GM12878 (cell line): Measurements from ENCODE around the gene SARDH. TPM values are rescaled to one million over a fixed set of nuclear protein-coding genes. Genes with fewer than 3 reads are reported as not detected.

Source experiments
- ATAC-seq: fragments of 200-7000 bp; cut with Tn5 transposase; 3 replicates; pipeline ENCODE4 v1.9.1; 2020; ENCODE audit warnings: mild to moderate bottlenecking, moderate library complexity
- BruUV-seq: library from RNA; stranded (reverse); fragments of 400-500 nt; replicated peaks from 2 replicates; lab custom pipeline; 2021; lab: Mats Ljungman, UMichigan
- CTCF ChIA-PET: fragments of 300-600 bp; sonication (Branson Sonifier 250); formaldehyde crosslinking; extraction: SDS; loops from one replicate; lab custom pipeline; 2021; ENCODE audit warnings: inconsistent platforms; lab: Yijun Ruan, JAX
- POLR2A ChIA-PET: fragments of 350-600 bp; formaldehyde crosslinking; extraction: SDS; loops from one replicate; lab custom pipeline; 2021; ENCODE audit warnings: inconsistent platforms; lab: Charles Lee
- RAD21 ChIA-PET: fragments of 300-600 bp; sonication (Branson Sonifier 250); formaldehyde crosslinking; loops from one replicate; lab custom pipeline; 2023; ENCODE audit warnings: antibody characterized with exemption; ENCODE audit not compliant: unreplicated experiment; lab: Charles Lee
- SMC1A ChIA-PET: fragments of 300-600 bp; sonication (Branson Sonifier 250); formaldehyde crosslinking; loops from one replicate; lab custom pipeline; 2023; ENCODE audit not compliant: unreplicated experiment, uncharacterized antibody; lab: Charles Lee
- DNase-seq: peaks from one replicate; pipeline ENCODE4 v3.0.0-alpha.2; 2011; ENCODE audit warnings: low read depth, low spot score
- FAIRE-seq: peaks from 3 replicates; lab custom pipeline; 2011; peaks lifted over from hg19 to GRCh38; lab: Jason Lieb, UNC
- H2AFZ ChIP-seq: 2 replicates; pipeline ENCODE4 v1.6.0; 2011; ENCODE audit warnings: low read depth, low read length, control low read depth; ENCODE audit not compliant: control insufficient read depth
- H3K27ac ChIP-seq: 2 replicates; pipeline ENCODE4 v1.5.1; 2011; ENCODE audit warnings: control low read depth; ENCODE audit not compliant: control insufficient read depth, insufficient read depth
- H3K27me3 ChIP-seq, 2 experiments: replicated peaks in 1 of 2; 2 replicates each; pipeline versions ENCODE4 v1.6.0 to v1.6.1; 2011; ENCODE audit warnings: low read length in 1 of 2; ENCODE audit not compliant: control insufficient read depth in 2 of 2, insufficient read depth in 2 of 2
- H3K36me3 ChIP-seq, 2 experiments: 2 replicates each; pipeline ENCODE4 v1.5.1; 2011; ENCODE audit warnings: low read length in 1 of 2; ENCODE audit not compliant: control insufficient read depth in 2 of 2, insufficient read depth in 2 of 2
- H3K4me1 ChIP-seq: 2 replicates; pipeline ENCODE4 v1.6.1; 2011; ENCODE audit warnings: mild to moderate bottlenecking, low read length, moderate library complexity, mixed read lengths; ENCODE audit not compliant: control insufficient read depth, insufficient read depth
- H3K4me2 ChIP-seq: 2 replicates; pipeline ENCODE4 v1.6.0; 2011; ENCODE audit warnings: control low read depth; ENCODE audit not compliant: control insufficient read depth, insufficient read depth
- H3K4me3 ChIP-seq: fragments of 200-600 bp; sonication (generic); 2 replicates; pipeline ENCODE4 v1.5.1; 2016
- H3K79me2 ChIP-seq: 2 replicates; pipeline ENCODE4 v1.6.0; 2011; ENCODE audit warnings: low read length; ENCODE audit not compliant: control insufficient read depth, insufficient read depth
- H3K9ac ChIP-seq: 2 replicates; pipeline ENCODE4 v1.8.0; 2011; ENCODE audit warnings: low read length, control low read depth, mixed read lengths; ENCODE audit not compliant: control insufficient read depth, insufficient read depth
- H3K9me3 ChIP-seq: replicated peaks from 3 replicates; pipeline ENCODE4 v1.5.1; 2011; ENCODE audit warnings: mild to moderate bottlenecking, low read length; ENCODE audit not compliant: control insufficient read depth, insufficient read depth
- H4K20me1 ChIP-seq: 2 replicates; pipeline ENCODE4 v1.6.0; 2011; ENCODE audit not compliant: control insufficient read depth, insufficient read depth
- ATF7 ChIP-seq: fragments of 450-650 bp; IDR thresholded peaks from 2 replicates; pipeline ENCODE4 v1.6.1; 2016; ENCODE audit warnings: low read depth, mild to moderate bottlenecking
- BCL11A ChIP-seq: IDR thresholded peaks from 2 replicates; pipeline ENCODE4 v1.6.1; 2011; ENCODE audit warnings: low read depth, low read length
- CBX5 ChIP-seq: sonication (generic); IDR thresholded peaks from 2 replicates; pipeline ENCODE4 v1.6.1; 2016; ENCODE audit warnings: low read depth, moderate library complexity, mild to moderate bottlenecking, inconsistent platforms
- CHD4 ChIP-seq: fragments of 200-600 bp; sonication (generic); IDR thresholded peaks from 2 replicates; pipeline ENCODE4 v1.6.1; 2016; ENCODE audit warnings: mild to moderate bottlenecking
- JUND ChIP-seq: IDR thresholded peaks from 2 replicates; pipeline ENCODE4 v1.6.1; 2012; ENCODE audit warnings: low read depth, mild to moderate bottlenecking, low read length, improper control_type of control experiment, moderate library complexity
- MEF2B ChIP-seq: fragments of 450-650 bp; IDR thresholded peaks from 2 replicates; pipeline ENCODE4 v1.6.1; 2018; ENCODE audit warnings: mild to moderate bottlenecking, moderate library complexity; ENCODE audit not compliant: partially characterized antibody, poor library complexity, severe bottlenecking
- NR2F1 ChIP-seq: fragments of 450-650 bp; conservative IDR thresholded peaks from 2 replicates; pipeline ENCODE4 v1.6.1; 2017; ENCODE audit warnings: mild to moderate bottlenecking
- STAT3 ChIP-seq: IDR thresholded peaks from 2 replicates; pipeline ENCODE4 v1.6.1; 2011; ENCODE audit warnings: low read depth, low read length, improper control_type of control experiment
- TCF7 ChIP-seq: IDR thresholded peaks from 2 replicates; pipeline ENCODE4 v1.6.1; 2014; ENCODE audit warnings: antibody characterized with exemption, borderline replicate concordance
- YY1 ChIP-seq: IDR thresholded peaks from 2 replicates; pipeline ENCODE4 v1.6.1; 2011; ENCODE audit warnings: low read depth, mild to moderate bottlenecking, low read length
- WGBS: methylation state at CpG from one replicate; pipeline ENCODE4 v1.1.6; 2016; ENCODE audit warnings: low lambda C conversion rate; ENCODE audit not compliant: insufficient replicate concordance, insufficient coverage; ENCODE audit errors: missing lambda C conversion rate; 5-methylcytosine and 5-hydroxymethylcytosine counted together
- in situ Hi-C: fragments of 300-500 bp; cut with MboI; formaldehyde crosslinking; loops from 9 replicates; pipeline ENCODE4 v1.14.3; 2018; ENCODE audit warnings: mixed read lengths
- intact Hi-C: fragments of 100-400 bp; cut with micrococcal nuclease; formaldehyde crosslinking; loops from one replicate; pipeline ENCODE4 v1.14.2; 2022; ENCODE audit not compliant: unreplicated experiment
- polyA plus RNA-seq, 11 experiments: library from polyadenylated mRNA; depleted of rRNA in 4 of 11; unstranded in 6 of 11; stranded (reverse) in 5 of 11; fragments of >200 nt; fragmentation: Nextera tagmentation in 4 of 11; fragmentation: Illumina TruSeq in 1 of 11; extraction: Ambion mirVana in 4 of 11; extraction: Trizol in 1 of 11; gene quantifications; 1 replicate in 1 of 11; 2 replicates in 10 of 11; pipeline versions ENCODE4 v1.2.1 to v1.2.3, GENCODE V29; 2011 to 2016; ENCODE audit warnings: inconsistent platforms in 2 of 11, missing spikeins in 2 of 11, low read depth in 1 of 11
- total RNA-seq, 4 experiments: library from RNA; depleted of rRNA in 3 of 4; stranded (reverse); fragments of >200 nt in 3 of 4; fragmentation: Illumina TruSeq in 1 of 4; extraction: Trizol in 1 of 4; gene quantifications; 2 replicates each; pipeline versions ENCODE4 v1.2.1 to v1.2.3, GENCODE V29; 2013 to 2021
- TF ChIP-seq, protein P1 (sequence below): fragments of 450-650 bp; IDR thresholded peaks from 2 replicates; pipeline ENCODE4 v1.6.1; 2016; ENCODE audit warnings: mild to moderate bottlenecking
- TF ChIP-seq, protein P2 (sequence below): fragments of 450-650 bp; formaldehyde crosslinking; IDR thresholded peaks from 2 replicates; pipeline ENCODE4 v1.4.0; 2022; ENCODE audit warnings: mild to moderate bottlenecking, moderate library complexity
- TF ChIP-seq, protein P3 (sequence below): IDR thresholded peaks from 2 replicates; pipeline ENCODE4 v1.6.1; 2012; ENCODE audit warnings: low read depth, low read length, improper control_type of control experiment
- TF ChIP-seq, protein P4 (sequence below): IDR thresholded peaks from 2 replicates; pipeline ENCODE4 v1.6.1; 2012; ENCODE audit warnings: mild to moderate bottlenecking, low read depth, low read length
- TF ChIP-seq, protein P5 (sequence below): fragments of 450-650 bp; IDR thresholded peaks from 2 replicates; pipeline ENCODE4 v1.6.1; 2016; ENCODE audit warnings: mild to moderate bottlenecking

Gene SARDH
- total and polyA plus RNA-seq, 10 of the 15 experiments (the other 5 are each of a cell fraction or from before 2014, with no cell fraction given) = 0.03 to 0.15 (median 0.10) TPM; not detected in 6

DNA sequence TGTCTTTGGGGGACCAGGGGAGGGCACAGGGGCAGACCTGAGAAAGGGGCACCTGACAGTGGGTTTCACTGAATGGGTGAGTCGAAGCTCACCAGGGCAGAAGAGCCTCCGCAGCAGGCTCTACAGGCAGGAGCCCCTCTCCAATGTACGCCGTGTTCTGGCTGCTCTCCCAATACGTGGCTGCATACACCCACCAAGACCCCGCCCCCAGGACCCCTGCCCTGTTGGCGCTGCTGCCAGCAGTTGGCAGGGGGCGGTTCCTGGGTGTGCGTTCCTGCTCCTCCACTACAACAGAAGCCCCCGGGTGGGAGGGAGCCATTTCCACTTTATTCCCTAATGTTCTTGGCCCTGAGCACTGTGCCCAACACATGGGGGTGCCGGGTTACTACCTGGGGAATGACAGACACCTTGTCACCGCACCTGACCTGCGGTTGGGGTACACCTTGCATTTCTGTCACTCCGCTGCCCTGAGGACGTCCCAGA lies 30.3 kb downstream of the SARDH start:
- WGBS = 42% methylated on average over 15 of the region's 15 CpGs
- RAD21 ChIA-PET = no interaction called here
- intact Hi-C loops = no loop called here
- Histone ChIP-seq H3K4me1 (peaks cover 4% of the 10 kb centered on the region), H4K20me1 (no peaks in the 10 kb centered on the region), H3K4me3 (no peak overlapping the region), H3K9me3 (no peaks in the 10 kb centered on the region), H3K27ac (no peak overlapping the region), H3K27me3 (peaks cover 3 to 6% of the 10 kb centered on the region in 2 experiments; a peak in 3 of 4 replicates), H3K9ac (no peak overlapping the region), H3K79me2 (no peaks in the 10 kb centered on the region), H2AFZ (no peak overlapping the region), H3K36me3 (no peaks in the 10 kb centered on the region), H3K4me2 (no peak overlapping the region)
- in situ Hi-C loops = no loop called here
- POLR2A ChIA-PET = no interaction called here
- FAIRE-seq (no peak), ATAC-seq (no peak), DNase-seq (no peak)
- CTCF ChIA-PET = interaction anchor here (1.6 kb wide), 1 partner anchor 28 kb away, joined by 6 read pairs; no protein-coding TSS in a partner anchor
- SMC1A ChIA-PET = no interaction called here
- BruUV-seq = no TSS peak
- no peak for TF ChIP-seq STAT3
- no peak for TF ChIP-seq YY1
- TF ChIP-seq, protein P1, sequence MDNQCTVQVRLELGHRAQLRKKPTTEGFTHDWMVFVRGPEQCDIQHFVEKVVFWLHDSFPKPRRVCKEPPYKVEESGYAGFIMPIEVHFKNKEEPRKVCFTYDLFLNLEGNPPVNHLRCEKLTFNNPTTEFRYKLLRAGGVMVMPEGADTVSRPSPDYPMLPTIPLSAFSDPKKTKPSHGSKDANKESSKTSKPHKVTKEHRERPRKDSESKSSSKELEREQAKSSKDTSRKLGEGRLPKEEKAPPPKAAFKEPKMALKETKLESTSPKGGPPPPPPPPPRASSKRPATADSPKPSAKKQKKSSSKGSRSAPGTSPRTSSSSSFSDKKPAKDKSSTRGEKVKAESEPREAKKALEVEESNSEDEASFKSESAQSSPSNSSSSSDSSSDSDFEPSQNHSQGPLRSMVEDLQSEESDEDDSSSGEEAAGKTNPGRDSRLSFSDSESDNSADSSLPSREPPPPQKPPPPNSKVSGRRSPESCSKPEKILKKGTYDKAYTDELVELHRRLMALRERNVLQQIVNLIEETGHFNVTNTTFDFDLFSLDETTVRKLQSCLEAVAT = no peak
- TF ChIP-seq, protein P2, sequence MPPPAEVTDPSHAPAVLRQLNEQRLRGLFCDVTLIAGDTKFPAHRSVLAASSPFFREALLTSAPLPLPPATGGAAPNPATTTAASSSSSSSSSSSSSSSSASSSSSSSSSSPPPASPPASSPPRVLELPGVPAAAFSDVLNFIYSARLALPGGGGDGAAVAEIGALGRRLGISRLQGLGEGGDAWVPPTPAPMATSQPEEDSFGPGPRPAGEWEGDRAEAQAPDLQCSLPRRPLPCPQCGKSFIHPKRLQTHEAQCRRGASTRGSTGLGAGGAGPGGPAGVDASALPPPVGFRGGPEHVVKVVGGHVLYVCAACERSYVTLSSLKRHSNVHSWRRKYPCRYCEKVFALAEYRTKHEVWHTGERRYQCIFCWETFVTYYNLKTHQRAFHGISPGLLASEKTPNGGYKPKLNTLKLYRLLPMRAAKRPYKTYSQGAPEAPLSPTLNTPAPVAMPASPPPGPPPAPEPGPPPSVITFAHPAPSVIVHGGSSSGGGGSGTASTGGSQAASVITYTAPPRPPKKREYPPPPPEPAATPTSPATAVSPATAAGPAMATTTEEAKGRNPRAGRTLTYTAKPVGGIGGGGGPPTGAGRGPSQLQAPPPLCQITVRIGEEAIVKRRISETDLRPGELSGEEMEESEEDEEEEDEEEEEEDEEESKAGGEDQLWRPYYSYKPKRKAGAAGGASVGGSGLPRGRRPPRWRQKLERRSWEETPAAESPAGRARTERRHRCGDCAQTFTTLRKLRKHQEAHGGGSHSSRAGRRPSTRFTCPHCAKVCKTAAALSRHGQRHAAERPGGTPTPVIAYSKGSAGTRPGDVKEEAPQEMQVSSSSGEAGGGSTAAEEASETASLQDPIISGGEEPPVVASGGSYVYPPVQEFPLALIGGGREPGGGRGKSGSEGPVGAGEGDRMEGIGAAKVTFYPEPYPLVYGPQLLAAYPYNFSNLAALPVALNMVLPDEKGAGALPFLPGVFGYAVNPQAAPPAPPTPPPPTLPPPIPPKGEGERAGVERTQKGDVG = no peak
- TF ChIP-seq, protein P3, sequence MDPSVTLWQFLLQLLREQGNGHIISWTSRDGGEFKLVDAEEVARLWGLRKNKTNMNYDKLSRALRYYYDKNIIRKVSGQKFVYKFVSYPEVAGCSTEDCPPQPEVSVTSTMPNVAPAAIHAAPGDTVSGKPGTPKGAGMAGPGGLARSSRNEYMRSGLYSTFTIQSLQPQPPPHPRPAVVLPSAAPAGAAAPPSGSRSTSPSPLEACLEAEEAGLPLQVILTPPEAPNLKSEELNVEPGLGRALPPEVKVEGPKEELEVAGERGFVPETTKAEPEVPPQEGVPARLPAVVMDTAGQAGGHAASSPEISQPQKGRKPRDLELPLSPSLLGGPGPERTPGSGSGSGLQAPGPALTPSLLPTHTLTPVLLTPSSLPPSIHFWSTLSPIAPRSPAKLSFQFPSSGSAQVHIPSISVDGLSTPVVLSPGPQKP = no peak
- no peak for TF ChIP-seq ATF7
- TF ChIP-seq BCL11A = no peak
- no peak for TF ChIP-seq MEF2B
- no peak for TF ChIP-seq NR2F1
- TF ChIP-seq CHD4 = no peak
- no peak for TF ChIP-seq JUND
- TF ChIP-seq, protein P4, sequence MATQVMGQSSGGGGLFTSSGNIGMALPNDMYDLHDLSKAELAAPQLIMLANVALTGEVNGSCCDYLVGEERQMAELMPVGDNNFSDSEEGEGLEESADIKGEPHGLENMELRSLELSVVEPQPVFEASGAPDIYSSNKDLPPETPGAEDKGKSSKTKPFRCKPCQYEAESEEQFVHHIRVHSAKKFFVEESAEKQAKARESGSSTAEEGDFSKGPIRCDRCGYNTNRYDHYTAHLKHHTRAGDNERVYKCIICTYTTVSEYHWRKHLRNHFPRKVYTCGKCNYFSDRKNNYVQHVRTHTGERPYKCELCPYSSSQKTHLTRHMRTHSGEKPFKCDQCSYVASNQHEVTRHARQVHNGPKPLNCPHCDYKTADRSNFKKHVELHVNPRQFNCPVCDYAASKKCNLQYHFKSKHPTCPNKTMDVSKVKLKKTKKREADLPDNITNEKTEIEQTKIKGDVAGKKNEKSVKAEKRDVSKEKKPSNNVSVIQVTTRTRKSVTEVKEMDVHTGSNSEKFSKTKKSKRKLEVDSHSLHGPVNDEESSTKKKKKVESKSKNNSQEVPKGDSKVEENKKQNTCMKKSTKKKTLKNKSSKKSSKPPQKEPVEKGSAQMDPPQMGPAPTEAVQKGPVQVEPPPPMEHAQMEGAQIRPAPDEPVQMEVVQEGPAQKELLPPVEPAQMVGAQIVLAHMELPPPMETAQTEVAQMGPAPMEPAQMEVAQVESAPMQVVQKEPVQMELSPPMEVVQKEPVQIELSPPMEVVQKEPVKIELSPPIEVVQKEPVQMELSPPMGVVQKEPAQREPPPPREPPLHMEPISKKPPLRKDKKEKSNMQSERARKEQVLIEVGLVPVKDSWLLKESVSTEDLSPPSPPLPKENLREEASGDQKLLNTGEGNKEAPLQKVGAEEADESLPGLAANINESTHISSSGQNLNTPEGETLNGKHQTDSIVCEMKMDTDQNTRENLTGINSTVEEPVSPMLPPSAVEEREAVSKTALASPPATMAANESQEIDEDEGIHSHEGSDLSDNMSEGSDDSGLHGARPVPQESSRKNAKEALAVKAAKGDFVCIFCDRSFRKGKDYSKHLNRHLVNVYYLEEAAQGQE = no peak
- TF ChIP-seq CBX5 = no peak
- TF ChIP-seq, protein P5, sequence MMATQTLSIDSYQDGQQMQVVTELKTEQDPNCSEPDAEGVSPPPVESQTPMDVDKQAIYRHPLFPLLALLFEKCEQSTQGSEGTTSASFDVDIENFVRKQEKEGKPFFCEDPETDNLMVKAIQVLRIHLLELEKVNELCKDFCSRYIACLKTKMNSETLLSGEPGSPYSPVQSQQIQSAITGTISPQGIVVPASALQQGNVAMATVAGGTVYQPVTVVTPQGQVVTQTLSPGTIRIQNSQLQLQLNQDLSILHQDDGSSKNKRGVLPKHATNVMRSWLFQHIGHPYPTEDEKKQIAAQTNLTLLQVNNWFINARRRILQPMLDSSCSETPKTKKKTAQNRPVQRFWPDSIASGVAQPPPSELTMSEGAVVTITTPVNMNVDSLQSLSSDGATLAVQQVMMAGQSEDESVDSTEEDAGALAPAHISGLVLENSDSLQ = no peak
- TF ChIP-seq TCF7 = no peak
